Coronary artery (tissue), 2 donors: Measurements from ENCODE around the gene ARHGAP44.

Experiments
- DNase-seq: peaks from one replicate; pipeline ENCODE4 v3.0.0-alpha.2; 2017; ENCODE audit warnings: low spot score
- H3K27ac ChIP-seq, 2 donors: fragments of 200-600 bp; sonication (generic); one replicate each; pipeline ENCODE4 v1.5.1; 2016 to 2019
- H3K4me3 ChIP-seq: fragments of 200-600 bp; sonication (generic); 2 replicates; pipeline ENCODE4 v1.5.1; 2016; ENCODE audit warnings: mild to moderate bottlenecking, moderate library complexity
- CTCF ChIP-seq: fragments of 200-600 bp; sonication (generic); IDR thresholded peaks from one replicate; pipeline ENCODE4 v1.5.1; 2019; ENCODE audit warnings: antibody characterized with exemption

ARHGAP44 gene

GRCh38 chr17:12958786-12959185 is 169.5 kb downstream of the ARHGAP44 start:
- TF ChIP-seq CTCF: no peak
- no peak for DNase-seq
- H3K27ac ChIP-seq: no peak overlapping the region
- H3K4me3 ChIP-seq: no peak overlapping the region

GRCh38 chr17:12959441-12959840 is 170.1 kb downstream of the ARHGAP44 start:
- no peak overlapping the region for H3K4me3 ChIP-seq
- TF ChIP-seq CTCF: no peak
- H3K27ac ChIP-seq: no peak overlapping the region
- DNase-seq: no peak

GRCh38 chr17:12961655-12962054 is 172.4 kb downstream of the ARHGAP44 start:
- no peak overlapping the region for H3K4me3 ChIP-seq
- DNase-seq: no peak
- no peak for TF ChIP-seq CTCF
- no peak overlapping the region for H3K27ac ChIP-seq

GRCh38 chr17:12963505-12963904 is 174.2 kb downstream of the ARHGAP44 start:
- DNase-seq: no peak
- Histone ChIP-seq H3K4me3 (no peak overlapping the region), H3K27ac (no peak overlapping the region)
- no peak for TF ChIP-seq CTCF

GRCh38 chr17:12964162-12964561 is 174.9 kb downstream of the ARHGAP44 start:
- H3K4me3 ChIP-seq: no peak overlapping the region
- H3K27ac ChIP-seq: no peak overlapping the region
- TF ChIP-seq CTCF: no peak
- DNase-seq: no peak

- no peak overlapping the region for H3K4me3 ChIP-seq
- H3K27ac ChIP-seq: no peak overlapping the region
- no peak for TF ChIP-seq CTCF
- no peak for DNase-seq
Measured at GRCh38 chr17:12964840-12965239, 175.5 kb downstream of the ARHGAP44 start.

GRCh38 chr17:12965988-12966387 is 176.7 kb downstream of the ARHGAP44 start:
- H3K27ac ChIP-seq: no peak overlapping the region
- H3K4me3 ChIP-seq: no peak overlapping the region
- no peak for DNase-seq
- no peak for TF ChIP-seq CTCF
